Lower lobe of right lung (tissue), 2 donors: ENCODE data around the gene TSPAN17. TPM values are rescaled to one million over a fixed set of nuclear protein-coding genes. Genes with fewer than 3 reads are reported as not detected.

Experiments used
- ATAC-seq, 2 donors: fragments of 200-7000 bp; cut with Tn5 transposase; one replicate each; pipeline ENCODE4 v1.9.1; 2020 to 2022; ENCODE audit warnings: mild to moderate bottlenecking in 2 of 2, moderate library complexity in 2 of 2
- DNase-seq: peaks from one replicate; pipeline ENCODE4 v3.0.0-alpha.2; 2020
- H3K27ac ChIP-seq: fragments of 200-600 bp; one replicate; pipeline ENCODE4 v1.8.0; 2022
- H3K27me3 ChIP-seq: fragments of 200-600 bp; one replicate; pipeline ENCODE4 v1.8.0; 2022; ENCODE audit warnings: low read depth
- H3K36me3 ChIP-seq: fragments of 200-600 bp; one replicate; pipeline ENCODE4 v1.8.0; 2022; ENCODE audit warnings: mild to moderate bottlenecking
- H3K4me1 ChIP-seq: fragments of 200-600 bp; one replicate; pipeline ENCODE4 v1.8.0; 2022
- H3K4me3 ChIP-seq: fragments of 200-600 bp; one replicate; pipeline ENCODE4 v1.8.0; 2022; ENCODE audit warnings: mild to moderate bottlenecking
- H3K9me3 ChIP-seq: fragments of 200-600 bp; one replicate; pipeline ENCODE4 v1.8.0; 2022
- CTCF ChIP-seq: fragments of 200-600 bp; IDR thresholded peaks from one replicate; pipeline ENCODE4 v1.8.0; 2022; ENCODE audit warnings: antibody characterized with exemption, mild to moderate bottlenecking
- intact Hi-C: fragments of 100-400 bp; cut with DNase I; formaldehyde crosslinking; loops from one replicate; pipeline ENCODE4 v1.11.0; 2022
- total RNA-seq: library from RNA; stranded (reverse); fragmentation: NEBNext Ultra II Directional; extraction: Animal tissue kit (Norgen Biotek cat#: 25700); gene quantifications from one replicate; pipeline ENCODE4 v1.2.1, GENCODE V29; 2021
- donor health status: DM: no; HTN: yes; CAD: no; lungs with severe emphysema.

TSPAN17 gene
- total RNA-seq, 1 donor from 2014 or later = 32.3 TPM

- no peak for TF ChIP-seq CTCF
- intact Hi-C loops = no loop called here
- Histone ChIP-seq H3K27me3 (peaks cover 51% of the 10 kb centered on the region), H3K4me1 (no peaks in the 10 kb centered on the region), H3K4me3 (no peak overlapping the region), H3K27ac (no peak overlapping the region), H3K9me3 (no peaks in the 10 kb centered on the region), H3K36me3 (no peaks in the 10 kb centered on the region)
- no peak for ATAC-seq
- DNase-seq = no peak
Observed at GRCh38 chr5:176687247-176687646, 40.0 kb downstream of the TSPAN17 start.

GRCh38 chr5:176687881-176688280 lies 40.6 kb downstream of the TSPAN17 start:
- ATAC-seq = no peak
- intact Hi-C loops = no loop called here

DNA sequence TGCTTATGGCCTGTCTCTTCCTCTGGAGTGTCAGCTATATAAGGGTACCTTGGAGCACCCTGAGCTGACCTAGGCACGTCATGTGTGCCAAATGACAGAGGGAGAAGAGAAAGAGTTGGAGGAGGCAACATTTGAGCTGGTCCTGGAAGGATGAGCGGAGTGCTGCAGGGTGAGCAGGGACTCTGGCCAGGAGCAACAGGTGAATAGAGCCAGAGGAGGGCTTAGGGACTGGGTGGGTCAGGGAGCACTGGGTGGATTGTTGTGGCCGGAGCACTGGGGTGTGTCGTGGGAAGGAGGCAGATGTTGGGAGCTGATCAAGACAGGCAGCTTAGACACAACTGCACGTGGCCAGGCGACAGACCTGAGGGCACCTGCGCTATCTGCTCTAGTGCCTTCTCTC lies 43.6 kb downstream of the TSPAN17 start:
- no peaks in the 10 kb centered on the region for H3K9me3 ChIP-seq
- intact Hi-C loops = no loop called here
- H3K4me1 ChIP-seq = peaks cover 9% of the 10 kb centered on the region
- H3K27ac ChIP-seq = no peak overlapping the region
- no peak for DNase-seq
- ATAC-seq = no peak
- H3K4me3 ChIP-seq = no peak overlapping the region
- TF ChIP-seq CTCF = no peak
- H3K27me3 ChIP-seq = peaks cover 63% of the 10 kb centered on the region
- no peaks in the 10 kb centered on the region for H3K36me3 ChIP-seq

More at GRCh38 chr5:176687881-176688280, 40.6 kb downstream of the TSPAN17 start:
- Histone ChIP-seq H3K27me3 (peaks cover 48% of the 10 kb centered on the region), H3K9me3 (no peaks in the 10 kb centered on the region), H3K27ac (no peak overlapping the region), H3K4me3 (no peak overlapping the region), H3K36me3 (no peaks in the 10 kb centered on the region), H3K4me1 (peaks cover 1% of the 10 kb centered on the region)
- TF ChIP-seq CTCF = no peak
- no peak for DNase-seq

GRCh38 chr5:176691524-176691923 lies 44.2 kb downstream of the TSPAN17 start:
- Histone ChIP-seq H3K9me3 (no peaks in the 10 kb centered on the region), H3K4me1 (peaks cover 9% of the 10 kb centered on the region), H3K36me3 (no peaks in the 10 kb centered on the region), H3K27ac (no peak overlapping the region), H3K4me3 (no peak overlapping the region), H3K27me3 (peaks cover 69% of the 10 kb centered on the region)
- ATAC-seq (no peak), DNase-seq (peak; percentile 17)
- intact Hi-C loops = no loop called here
- TF ChIP-seq CTCF = no peak

DNA sequence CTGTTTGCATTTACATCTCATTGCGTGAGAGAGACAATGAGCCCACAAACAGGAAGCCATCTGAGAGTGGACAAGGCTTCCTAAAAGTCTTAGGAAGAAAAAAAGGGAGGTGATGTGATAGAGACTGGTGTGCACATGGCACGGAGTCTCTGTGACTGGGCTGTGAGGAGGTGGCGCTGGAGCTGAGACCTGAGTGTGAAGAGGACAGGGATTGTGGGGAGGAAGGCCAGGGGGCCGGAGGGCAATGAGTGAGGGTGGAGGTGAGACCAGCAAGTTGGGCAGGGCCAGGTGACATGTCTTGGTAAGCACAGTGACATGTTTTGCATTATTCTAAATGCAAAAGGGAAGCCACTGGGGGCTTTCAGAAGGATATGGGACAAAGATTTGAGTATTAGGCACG lies 45.0 kb downstream of the TSPAN17 start:
- ATAC-seq (peak in 1 of 2 donors; percentile 23), DNase-seq (no peak)
- Histone ChIP-seq H3K27ac (no peak overlapping the region), H3K4me1 (peaks cover 9% of the 10 kb centered on the region), H3K4me3 (no peak overlapping the region), H3K36me3 (no peaks in the 10 kb centered on the region), H3K9me3 (no peaks in the 10 kb centered on the region), H3K27me3 (peaks cover 76% of the 10 kb centered on the region)
- intact Hi-C loops = no loop called here
- no peak for TF ChIP-seq CTCF
